IgD-negative memory B cell (primary cell): ENCODE measurements around the gene TMEM187. TPM values are rescaled to one million over a fixed set of nuclear protein-coding genes. Genes with fewer than 3 reads are reported as not detected.

Experiments
- H3K27ac Mint-ChIP-seq, 3 donors: one replicate each; pipeline ENCODE4 v1.8.0; 2020 to 2022; ENCODE audit warnings: mild to moderate bottlenecking in 3 of 3, mixed read lengths in 3 of 3, moderate library complexity in 1 of 3
- H3K27me3 Mint-ChIP-seq: one replicate; pipeline ENCODE4 v1.8.0; 2021; ENCODE audit warnings: mixed read lengths
- H3K36me3 Mint-ChIP-seq: one replicate; pipeline ENCODE4 v1.8.0; 2020; ENCODE audit warnings: mild to moderate bottlenecking, mixed read lengths
- H3K4me1 Mint-ChIP-seq, 3 donors: one replicate each; pipeline ENCODE4 v1.8.0; 2020 to 2022; ENCODE audit warnings: mixed read lengths in 3 of 3, mild to moderate bottlenecking in 1 of 3
- H3K4me3 Mint-ChIP-seq, 4 donors: one replicate each; pipeline ENCODE4 v1.8.0; 2020 to 2022; ENCODE audit warnings: mild to moderate bottlenecking in 4 of 4, mixed read lengths in 4 of 4, moderate library complexity in 3 of 4
- H3K9me3 Mint-ChIP-seq, 3 donors: one replicate each; pipeline ENCODE4 v1.8.0; 2020 to 2021; ENCODE audit warnings: mixed read lengths in 3 of 3, mild to moderate bottlenecking in 1 of 3
- polyA plus RNA-seq: library from polyadenylated mRNA; unstranded; fragments of 300-500 nt; fragmentation: Illumina TruSeq; gene quantifications from one replicate; pipeline ENCODE4 v1.2.3, GENCODE V29; 2021

Gene TMEM187
- polyA plus RNA-seq, 1 donor from 2014 or later, result 7.1 TPM

GRCh38 chrX:154008521-154008920 lies 36.0 kb downstream of the TMEM187 start:
- H3K9me3 Mint-ChIP-seq, result no peaks in the 10 kb centered on the region
- H3K36me3 Mint-ChIP-seq, result no peaks in the 10 kb centered on the region
- peak overlapping the region in 3 of 4 donors; percentile 48 to 84 (median 55) for H3K4me3 Mint-ChIP-seq
- peaks cover 24 to 30% (median 26%) of the 10 kb centered on the region in 3 donors for H3K4me1 Mint-ChIP-seq
- peaks cover 12% of the 10 kb centered on the region for H3K27me3 Mint-ChIP-seq
- peak overlapping the region; percentile 43 to 96 (median 67) for H3K27ac Mint-ChIP-seq

DNA sequence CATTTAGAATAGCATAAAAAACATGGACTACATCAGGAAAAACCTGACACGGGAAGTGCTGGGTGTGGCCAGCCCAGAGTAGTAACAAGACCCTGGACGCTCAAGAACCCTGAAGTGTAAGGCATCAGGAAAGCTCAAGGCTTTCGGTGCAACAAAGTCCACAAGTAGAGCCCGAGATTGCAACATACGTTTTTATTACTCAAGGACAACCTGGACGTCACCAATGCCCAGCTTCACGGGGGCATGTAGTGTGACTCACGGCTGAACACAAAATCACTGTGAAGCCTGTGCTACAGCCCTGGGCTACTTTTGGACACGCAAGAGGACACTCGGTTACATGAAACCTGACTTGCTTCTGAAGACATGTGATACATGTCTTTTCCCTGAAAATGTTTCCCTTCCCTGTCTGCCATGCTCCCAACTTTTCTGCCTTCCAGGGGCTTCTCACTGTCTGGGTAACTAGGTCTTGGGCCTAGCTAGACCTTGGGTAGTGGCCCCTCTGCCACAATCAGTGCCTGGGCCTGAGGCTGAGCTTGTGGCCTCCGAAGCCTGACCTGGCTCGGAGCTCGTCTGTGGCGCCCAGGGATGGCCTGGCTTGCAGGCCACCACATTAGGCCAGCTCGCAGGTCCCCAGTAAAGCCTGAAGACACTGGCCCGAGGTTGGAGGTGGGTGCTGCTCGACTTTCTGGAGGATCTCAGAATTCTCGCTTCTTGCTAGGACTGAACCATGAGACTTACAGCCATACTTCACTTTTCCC lies 38.0 kb downstream of the TMEM187 start:
- Mint-ChIP-seq H3K36me3 (no peaks in the 10 kb centered on the region), H3K4me1 (peaks cover 19 to 23% (median 21%) of the 10 kb centered on the region in 3 donors), H3K27ac (no peak overlapping the region), H3K9me3 (no peaks in the 10 kb centered on the region), H3K4me3 (no peak overlapping the region), H3K27me3 (peaks cover 12% of the 10 kb centered on the region)

DNA sequence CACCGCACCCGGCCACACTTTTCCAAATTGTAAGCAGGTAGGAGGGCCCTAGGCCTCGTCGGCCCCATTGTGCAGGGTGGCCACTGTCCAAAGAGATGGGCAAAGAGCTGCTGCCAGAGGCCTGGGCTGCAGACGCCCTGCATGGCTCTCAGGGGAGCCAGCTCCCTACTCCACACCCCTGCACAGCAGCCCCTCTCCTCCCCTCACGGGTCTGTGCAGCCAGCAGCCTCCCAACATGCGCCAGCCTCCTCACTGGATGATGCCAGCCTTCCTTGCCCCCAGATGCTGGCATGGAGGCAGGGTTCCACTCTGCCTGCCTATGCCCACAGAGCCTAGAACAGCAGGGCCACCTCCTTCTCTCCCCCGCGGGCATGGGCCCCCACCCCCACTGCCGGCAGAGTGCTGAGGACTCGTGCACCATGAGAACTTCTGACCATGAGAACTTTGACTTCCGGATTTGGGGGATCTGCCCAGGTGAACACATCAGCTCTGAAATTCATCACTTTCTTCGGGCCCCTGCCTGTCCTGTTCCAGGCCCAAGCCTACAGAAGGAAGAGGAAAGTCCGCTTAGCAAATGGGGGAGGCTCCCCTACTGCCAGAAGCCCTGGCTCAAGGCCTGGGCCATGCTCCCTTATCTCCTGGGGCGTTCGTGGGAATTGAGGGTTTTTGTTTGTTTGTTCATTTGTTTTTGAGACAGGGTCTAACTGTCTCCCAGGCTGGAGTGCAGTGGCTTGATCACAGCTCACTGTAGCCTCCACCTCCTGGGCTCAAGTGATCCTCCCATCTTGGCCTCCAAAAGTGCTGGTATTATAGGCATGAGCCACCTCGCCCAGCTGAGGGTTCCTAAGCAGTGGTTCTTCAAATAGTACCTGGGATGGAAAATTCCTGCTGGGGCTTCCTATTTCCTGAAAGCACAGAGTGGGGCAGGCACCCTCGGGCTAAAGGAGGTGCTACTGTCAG lies 39.1 kb downstream of the TMEM187 start:
- Mint-ChIP-seq H3K9me3 (no peaks in the 10 kb centered on the region), H3K4me3 (peak overlapping the region in 1 of 4 donors; percentile 45), H3K27ac (peak overlapping the region in 2 of 3 donors; percentile 33 to 69), H3K36me3 (no peaks in the 10 kb centered on the region), H3K27me3 (peaks cover 10% of the 10 kb centered on the region), H3K4me1 (peaks cover 15 to 19% (median 17%) of the 10 kb centered on the region in 3 donors)

GRCh38 chrX:154012336-154012991 lies 39.9 kb downstream of the TMEM187 start:
- Mint-ChIP-seq H3K36me3 (no peaks in the 10 kb centered on the region), H3K4me1 (peaks cover 11 to 17% (median 11%) of the 10 kb centered on the region in 3 donors), H3K27ac (peak overlapping the region in 1 of 3 donors; percentile 69), H3K4me3 (no peak overlapping the region), H3K9me3 (no peaks in the 10 kb centered on the region), H3K27me3 (peaks cover 8% of the 10 kb centered on the region)

- Mint-ChIP-seq H3K9me3 (no peaks in the 10 kb centered on the region), H3K36me3 (no peaks in the 10 kb centered on the region), H3K27ac (no peak overlapping the region), H3K4me1 (peaks cover 6 to 12% (median 6%) of the 10 kb centered on the region in 3 donors), H3K4me3 (no peak overlapping the region), H3K27me3 (peaks cover 8% of the 10 kb centered on the region)
Measured at GRCh38 chrX:154013001-154013421, 40.5 kb downstream of the TMEM187 start.

- H3K36me3 Mint-ChIP-seq, result no peaks in the 10 kb centered on the region
- no peaks in the 10 kb centered on the region for H3K9me3 Mint-ChIP-seq
- H3K4me3 Mint-ChIP-seq, result peak overlapping the region in 1 of 4 donors; percentile 78
- H3K27ac Mint-ChIP-seq, result peak overlapping the region in 1 of 3 donors; percentile 74
- H3K4me1 Mint-ChIP-seq, result peaks cover 2 to 7% (median 4%) of the 10 kb centered on the region in 3 donors
- peaks cover 4% of the 10 kb centered on the region for H3K27me3 Mint-ChIP-seq
Measured at GRCh38 chrX:154013614-154014360, 41.2 kb downstream of the TMEM187 start.

DNA sequence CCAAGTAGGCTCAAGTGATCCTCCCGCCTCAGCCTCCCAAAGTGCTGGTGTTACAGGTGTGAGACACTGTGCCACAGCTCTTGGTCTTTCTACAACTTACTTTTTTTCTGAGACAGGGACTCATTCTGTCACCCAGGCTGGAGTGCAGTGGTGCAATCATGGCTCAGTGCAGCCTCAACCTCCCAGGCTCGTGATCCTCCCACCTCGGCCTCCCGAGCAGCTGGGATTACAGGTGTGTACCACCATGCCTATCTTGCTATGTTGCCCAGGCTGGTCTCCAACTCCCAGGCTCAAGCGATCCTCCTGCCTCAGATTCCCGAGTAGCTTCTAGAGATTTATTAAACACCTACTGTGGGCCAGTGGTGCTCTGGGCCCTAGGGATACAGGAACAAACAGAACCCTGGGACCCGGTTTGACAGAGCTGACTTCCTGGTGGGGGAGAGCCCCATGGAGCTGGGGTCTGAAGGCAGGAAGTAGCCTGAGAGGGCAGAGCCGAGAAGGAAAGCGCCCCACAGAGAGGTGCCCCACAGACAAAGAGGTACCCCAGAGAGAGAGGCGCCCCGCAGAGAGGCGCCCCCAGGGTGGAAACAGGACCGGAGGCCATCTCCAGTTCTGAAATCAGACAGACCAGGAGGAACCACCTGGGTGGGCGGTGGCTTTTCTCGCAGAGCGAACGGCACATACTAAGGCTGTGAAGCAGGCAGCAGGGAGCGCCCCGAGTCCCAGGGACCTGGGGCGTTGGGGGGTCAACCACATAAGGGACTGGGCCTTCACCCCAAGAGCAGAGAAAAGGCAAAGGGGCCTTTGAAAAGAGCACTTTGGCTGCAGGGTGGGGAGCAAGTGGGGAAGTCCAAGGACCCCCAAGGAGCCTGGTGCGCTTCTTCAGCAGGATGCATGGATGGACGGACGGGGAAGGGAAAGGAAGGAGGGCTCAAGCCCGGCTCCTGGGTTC lies 42.2 kb downstream of the TMEM187 start:
- Mint-ChIP-seq H3K4me3 (peak overlapping the region in 2 of 4 donors; percentile 58 to 70), H3K27ac (peak overlapping the region in 2 of 3 donors; percentile 46 to 93), H3K9me3 (no peaks in the 10 kb centered on the region), H3K4me1 (peaks cover 1 to 6% (median 4%) of the 10 kb centered on the region in 3 donors), H3K27me3 (peaks cover 4% of the 10 kb centered on the region), H3K36me3 (no peaks in the 10 kb centered on the region)

- H3K4me1 Mint-ChIP-seq, result peaks cover 3 to 6% (median 4%) of the 10 kb centered on the region in 3 donors
- peak overlapping the region in 2 of 4 donors; percentile 35 to 37 for H3K4me3 Mint-ChIP-seq
- H3K36me3 Mint-ChIP-seq, result no peaks in the 10 kb centered on the region
- H3K9me3 Mint-ChIP-seq, result no peaks in the 10 kb centered on the region
- H3K27me3 Mint-ChIP-seq, result peaks cover 4% of the 10 kb centered on the region
- peak overlapping the region in 1 of 3 donors; percentile 63 for H3K27ac Mint-ChIP-seq
Measured at GRCh38 chrX:154015581-154016264, 43.2 kb downstream of the TMEM187 start.

- H3K9me3 Mint-ChIP-seq, result no peaks in the 10 kb centered on the region
- no peaks in the 10 kb centered on the region for H3K36me3 Mint-ChIP-seq
- peak overlapping the region in 2 of 4 donors; percentile 12 to 35 for H3K4me3 Mint-ChIP-seq
- H3K27ac Mint-ChIP-seq, result peak overlapping the region in 1 of 3 donors; percentile 31
- H3K27me3 Mint-ChIP-seq, result peaks cover 4% of the 10 kb centered on the region
- peaks cover 3 to 6% (median 4%) of the 10 kb centered on the region in 3 donors for H3K4me1 Mint-ChIP-seq
Measured at GRCh38 chrX:154016366-154017076, 44.0 kb downstream of the TMEM187 start.

DNA sequence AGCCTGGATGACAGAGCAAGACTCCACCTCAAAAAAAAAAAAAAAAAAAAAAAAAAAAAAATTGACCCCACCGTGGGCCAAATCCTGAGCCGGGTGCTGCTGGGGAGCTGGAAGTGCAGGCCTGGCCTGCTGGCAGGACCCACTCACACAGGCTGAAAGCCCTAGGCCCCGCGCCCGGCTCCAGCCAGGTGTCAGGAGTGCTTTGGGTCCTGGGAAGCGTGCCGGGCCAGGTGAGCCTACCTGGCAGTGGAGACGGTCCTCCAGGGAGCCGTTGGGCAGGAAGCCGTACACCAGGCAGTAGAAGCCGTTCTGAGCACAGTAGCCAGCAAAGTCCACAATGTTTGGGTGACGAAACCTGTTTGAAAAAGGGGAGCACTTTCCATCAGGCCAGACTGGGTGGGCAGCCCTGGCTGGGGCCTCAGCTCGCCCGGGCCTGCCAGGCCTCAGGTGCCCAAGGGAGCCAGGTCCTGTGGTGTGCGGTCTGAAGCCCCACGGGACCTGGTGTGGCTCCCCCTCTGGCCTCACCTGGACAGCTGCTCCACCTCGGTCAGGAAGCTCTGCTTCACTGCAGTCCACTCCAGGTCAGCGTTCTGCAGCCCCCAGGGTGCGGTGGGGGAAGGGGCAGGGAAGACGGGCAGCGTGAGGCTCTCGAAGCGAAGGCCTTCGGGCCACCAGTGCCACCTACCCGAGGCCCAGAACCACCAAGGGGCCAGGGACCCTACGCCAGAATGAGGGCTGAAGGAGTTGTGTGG lies 45.4 kb downstream of the TMEM187 start:
- Mint-ChIP-seq H3K4me3 (peak overlapping the region; percentile 84 to 97 (median 92)), H3K4me1 (peaks cover 3 to 7% (median 4%) of the 10 kb centered on the region in 3 donors), H3K27me3 (no peaks in the 10 kb centered on the region), H3K9me3 (no peaks in the 10 kb centered on the region), H3K27ac (peak overlapping the region in 2 of 3 donors; percentile 76 to 91), H3K36me3 (no peaks in the 10 kb centered on the region)

DNA sequence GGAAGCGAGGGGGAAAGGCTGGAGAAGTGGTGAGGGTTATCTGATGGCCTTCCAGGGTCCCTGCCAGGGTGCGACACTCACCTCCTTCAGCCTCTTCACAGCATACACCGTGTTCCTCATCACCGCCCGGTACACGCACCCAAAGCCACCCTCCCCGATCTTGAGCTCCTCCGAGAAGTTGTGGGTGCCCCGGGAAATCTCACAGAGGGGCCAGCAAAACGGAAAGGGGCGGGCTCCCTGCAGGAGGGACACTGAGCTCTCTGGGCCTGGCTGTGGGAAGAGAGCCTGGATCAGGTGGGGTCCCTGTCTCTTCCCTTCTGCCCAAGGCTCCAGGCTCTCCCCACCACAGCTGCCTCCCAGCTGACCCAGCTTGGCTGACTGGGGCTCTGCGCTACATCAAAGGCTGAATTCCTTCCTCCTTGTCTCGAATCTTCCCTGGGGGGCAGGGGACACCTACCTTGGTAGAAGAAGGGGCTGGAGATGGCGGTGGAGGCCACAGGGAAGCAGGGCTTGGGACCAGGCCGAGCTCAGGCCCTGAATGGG lies 46.0 kb downstream of the TMEM187 start:
- H3K27me3 Mint-ChIP-seq, result no peaks in the 10 kb centered on the region
- peaks cover 2% of the 10 kb centered on the region for H3K36me3 Mint-ChIP-seq
- peaks cover 3 to 6% (median 4%) of the 10 kb centered on the region in 3 donors for H3K4me1 Mint-ChIP-seq
- no peaks in the 10 kb centered on the region for H3K9me3 Mint-ChIP-seq
- H3K4me3 Mint-ChIP-seq, result peak overlapping the region; percentile 84 to 97 (median 92)
- peak overlapping the region; percentile 86 to 94 (median 91) for H3K27ac Mint-ChIP-seq
